ENCODE data around the gene THAP6.
"Not testable (repeated sequence)": the region's sequence is repeated elsewhere in the genome, so short reads cannot be mapped to it uniquely, and the experiment has no call there.

GRCh38 chr4:75519452-75519851, 5.2 kb downstream of the THAP6 start:
- not testable (repeated sequence) for TF ChIP-seq EZH2 (IDR thresholded peaks at IDR 0.05; ENCODE audit: insufficient read depth, poor library complexity, severe bottlenecking); EZH2phosphoT487 (IDR thresholded peaks at IDR 0.05; ENCODE audit: insufficient read depth, low read depth)

Data from GM23248 (cell line).